A673 (cell line): ENCODE measurements around the gene PTK7. TPM values are rescaled to one million over a fixed set of nuclear protein-coding genes. Genes with fewer than 3 reads are reported as not detected.
"Not testable (repeated sequence)": the region's sequence is repeated elsewhere in the genome, so short reads cannot be mapped to it uniquely, and the experiment has no call there.

Experiments
- BruUV-seq: library from RNA; stranded (reverse); fragments of 400-500 nt; replicated peaks from 2 replicates; lab custom pipeline; 2021; lab: Mats Ljungman, UMichigan
- CTCF ChIA-PET: fragments of 300-600 bp; sonication (Branson Sonifier 250); formaldehyde crosslinking; loops from one replicate; lab custom pipeline; 2022; ENCODE audit warnings: antibody characterized with exemption; lab: Charles Lee
- POLR2A ChIA-PET: fragments of 300-600 bp; sonication (Branson Sonifier 250); formaldehyde crosslinking; loops from one replicate; lab custom pipeline; 2022; ENCODE audit warnings: antibody characterized with exemption; ENCODE audit not compliant: low non-redundant PET; lab: Charles Lee
- DNase-seq: peaks from one replicate; pipeline ENCODE4 v3.0.0-alpha.2; 2015; ENCODE audit warnings: low spot score
- H3K27ac ChIP-seq: fragments of 200-600 bp; sonication (generic); 2 replicates; pipeline ENCODE4 v1.5.1; 2016; ENCODE audit warnings: mixed run types, low read depth, mild to moderate bottlenecking, mixed read lengths, antibody characterized with exemption, low read length; ENCODE audit not compliant: poor library complexity, severe bottlenecking
- H3K27me3 ChIP-seq: fragments of 200-600 bp; sonication (generic); replicated peaks from 2 replicates; pipeline ENCODE4 v1.6.1; 2017; ENCODE audit warnings: mixed run types, low read depth, mild to moderate bottlenecking, mixed read lengths, antibody characterized with exemption, low read length; ENCODE audit not compliant: insufficient read depth, poor library complexity
- H3K36me3 ChIP-seq: fragments of 200-600 bp; sonication (generic); 2 replicates; pipeline ENCODE4 v1.6.1; 2016; ENCODE audit warnings: mixed run types, mild to moderate bottlenecking, mixed read lengths, antibody characterized with exemption, low read length; ENCODE audit not compliant: insufficient read depth, poor library complexity, severe bottlenecking
- H3K4me1 ChIP-seq: fragments of 200-600 bp; sonication (generic); 2 replicates; pipeline ENCODE4 v1.6.1; 2017; ENCODE audit warnings: mixed run types, mild to moderate bottlenecking, mixed read lengths, antibody characterized with exemption, low read length; ENCODE audit not compliant: insufficient read depth, poor library complexity, severe bottlenecking
- H3K4me3 ChIP-seq: fragments of 200-600 bp; sonication (generic); 2 replicates; pipeline ENCODE4 v1.5.1; 2016; ENCODE audit warnings: low read depth, mixed run types, mild to moderate bottlenecking, mixed read lengths, low read length; ENCODE audit not compliant: poor library complexity, severe bottlenecking
- H3K9me3 ChIP-seq: fragments of 200-600 bp; sonication (generic); 2 replicates; pipeline ENCODE4 v1.6.1; 2016; ENCODE audit warnings: mixed run types, low read depth, mild to moderate bottlenecking, mixed read lengths, antibody characterized with exemption, low read length; ENCODE audit not compliant: poor library complexity, severe bottlenecking
- EZH2 ChIP-seq: fragments of 200-600 bp; sonication (generic); IDR thresholded peaks from 2 replicates; pipeline ENCODE4 v1.6.1; 2017; ENCODE audit warnings: borderline replicate concordance, low read depth, mild to moderate bottlenecking, mixed read lengths, antibody characterized with exemption, low read length; ENCODE audit not compliant: poor library complexity, severe bottlenecking
- intact Hi-C: fragments of 100-400 bp; cut with micrococcal nuclease; formaldehyde crosslinking; loops from one replicate; pipeline ENCODE4 v1.10.0; 2022; ENCODE audit not compliant: unreplicated experiment
- total RNA-seq: library from RNA; stranded (reverse); gene quantifications from 2 replicates; pipeline ENCODE4 v1.2.3, GENCODE V29; 2021
- TF ChIP-seq, protein P1 (sequence below): fragments of 300-800, 200-600 bp; sonication (generic); conservative IDR thresholded peaks from 2 replicates; pipeline ENCODE4 v1.5.1; 2017; ENCODE audit warnings: low read depth, mild to moderate bottlenecking, antibody characterized with exemption, low read length, moderate library complexity, mixed read lengths

PTK7 gene
- total RNA-seq, 1 experiment from 2014 or later, result 84.5 TPM

GRCh38 chr6:43139973-43140372, 63.9 kb downstream of the PTK7 start:
- intact Hi-C loops, result loop anchor here (5.0 kb wide), 1 partner anchor 238 kb away; no protein-coding TSS in a partner anchor
- H3K4me3 ChIP-seq, H3K4me1 ChIP-seq, H3K27me3 ChIP-seq, BruUV-seq, DNase-seq, H3K9me3 ChIP-seq, H3K36me3 ChIP-seq, H3K27ac ChIP-seq: not testable (repeated sequence)
- POLR2A ChIA-PET, result interaction anchor here (0.7 kb wide), 1 partner anchor 229 kb away, joined by 3 read pairs; the partner anchor contains the start of gene ZNF318
- CTCF ChIA-PET, result interaction anchor here (0.7 kb wide), 1 partner anchor 195 kb away, joined by 5 read pairs; no protein-coding TSS in a partner anchor

- Histone ChIP-seq H3K27me3 (no peaks in the 10 kb centered on the region), H3K4me3 (no peak overlapping the region), H3K36me3 (peaks cover 6% of the 10 kb centered on the region), H3K9me3 (no peaks in the 10 kb centered on the region), H3K4me1 (peaks cover 7% of the 10 kb centered on the region), H3K27ac (peak overlapping the region; percentile 10)
- CTCF ChIA-PET, result no interaction called here
- no TSS peak for BruUV-seq
- intact Hi-C loops, result loop anchor here (5.0 kb wide), 1 partner anchor 239 kb away; no protein-coding TSS in a partner anchor
- POLR2A ChIA-PET, result no interaction called here
- TF ChIP-seq, protein P1, sequence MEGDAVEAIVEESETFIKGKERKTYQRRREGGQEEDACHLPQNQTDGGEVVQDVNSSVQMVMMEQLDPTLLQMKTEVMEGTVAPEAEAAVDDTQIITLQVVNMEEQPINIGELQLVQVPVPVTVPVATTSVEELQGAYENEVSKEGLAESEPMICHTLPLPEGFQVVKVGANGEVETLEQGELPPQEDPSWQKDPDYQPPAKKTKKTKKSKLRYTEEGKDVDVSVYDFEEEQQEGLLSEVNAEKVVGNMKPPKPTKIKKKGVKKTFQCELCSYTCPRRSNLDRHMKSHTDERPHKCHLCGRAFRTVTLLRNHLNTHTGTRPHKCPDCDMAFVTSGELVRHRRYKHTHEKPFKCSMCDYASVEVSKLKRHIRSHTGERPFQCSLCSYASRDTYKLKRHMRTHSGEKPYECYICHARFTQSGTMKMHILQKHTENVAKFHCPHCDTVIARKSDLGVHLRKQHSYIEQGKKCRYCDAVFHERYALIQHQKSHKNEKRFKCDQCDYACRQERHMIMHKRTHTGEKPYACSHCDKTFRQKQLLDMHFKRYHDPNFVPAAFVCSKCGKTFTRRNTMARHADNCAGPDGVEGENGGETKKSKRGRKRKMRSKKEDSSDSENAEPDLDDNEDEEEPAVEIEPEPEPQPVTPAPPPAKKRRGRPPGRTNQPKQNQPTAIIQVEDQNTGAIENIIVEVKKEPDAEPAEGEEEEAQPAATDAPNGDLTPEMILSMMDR, result no peak
- no peak for TF ChIP-seq EZH2
- no peak for DNase-seq
These were observed 65.5 kb downstream of the PTK7 start for GRCh38 chr6:43141644-43142043.

GRCh38 chr6:43142101-43142500, 66.0 kb downstream of the PTK7 start:
- no peak overlapping the region for H3K4me3 ChIP-seq
- ChIA-PET POLR2A (no interaction called here), CTCF (no interaction called here)
- H3K9me3 ChIP-seq, result no peaks in the 10 kb centered on the region
- BruUV-seq, result no TSS peak
- TF ChIP-seq EZH2, result no peak
- TF ChIP-seq, protein P1, result no peak
- no peak for DNase-seq
- intact Hi-C loops, result loop anchor here (5.0 kb wide), 1 partner anchor 240 kb away; no protein-coding TSS in a partner anchor
- no peaks in the 10 kb centered on the region for H3K27me3 ChIP-seq
- no peak overlapping the region for H3K27ac ChIP-seq
- peaks cover 7% of the 10 kb centered on the region for H3K4me1 ChIP-seq
- peaks cover 6% of the 10 kb centered on the region for H3K36me3 ChIP-seq
